HUES6 (cell line): Measurements from ENCODE around the gene COA5.

ENCODE experiments used
- H3K27ac ChIP-seq: 2 replicates; pipeline ENCODE4 v1.7.0; 2013; ENCODE audit warnings: low read depth, mild to moderate bottlenecking, low read length, inconsistent platforms
- H3K27me3 ChIP-seq: 2 replicates; pipeline ENCODE4 v1.6.1; 2013; ENCODE audit warnings: low read length; ENCODE audit not compliant: control insufficient read depth, insufficient read depth
- H3K36me3 ChIP-seq: 2 replicates; pipeline ENCODE4 v1.6.1; 2013; ENCODE audit warnings: low read length; ENCODE audit not compliant: control insufficient read depth, insufficient read depth
- H3K4me1 ChIP-seq: 2 replicates; pipeline ENCODE4 v1.6.1; 2013; ENCODE audit warnings: low read length; ENCODE audit not compliant: control insufficient read depth, insufficient read depth
- H3K4me3 ChIP-seq: 2 replicates; pipeline ENCODE4 v1.5.1; 2013; ENCODE audit warnings: low read depth, low read length
- H3K9ac ChIP-seq: one replicate; pipeline ENCODE4 v1.6.1; 2013; ENCODE audit warnings: mild to moderate bottlenecking, low read length
- H3K9me3 ChIP-seq: 2 replicates; pipeline ENCODE4 v1.6.1; 2013; ENCODE audit warnings: low read depth, low read length; ENCODE audit not compliant: control insufficient read depth, insufficient read depth

The COA5 gene

GRCh38 chr2:98561902-98562695 lies 46.2 kb downstream of the COA5 start:
- peaks cover 68% of the 10 kb centered on the region for H3K36me3 ChIP-seq
- H3K27ac ChIP-seq, result no peak overlapping the region
- no peak overlapping the region for H3K9ac ChIP-seq
- no peaks in the 10 kb centered on the region for H3K9me3 ChIP-seq
- no peaks in the 10 kb centered on the region for H3K27me3 ChIP-seq
- H3K4me1 ChIP-seq, result no peaks in the 10 kb centered on the region
- no peak overlapping the region for H3K4me3 ChIP-seq

- Histone ChIP-seq H3K4me1 (no peaks in the 10 kb centered on the region), H3K36me3 (peaks cover 67% of the 10 kb centered on the region), H3K9me3 (no peaks in the 10 kb centered on the region), H3K27ac (no peak overlapping the region), H3K4me3 (no peak overlapping the region), H3K27me3 (no peaks in the 10 kb centered on the region), H3K9ac (no peak overlapping the region)
Measured at GRCh38 chr2:98561018-98561417, 47.3 kb downstream of the COA5 start.

DNA sequence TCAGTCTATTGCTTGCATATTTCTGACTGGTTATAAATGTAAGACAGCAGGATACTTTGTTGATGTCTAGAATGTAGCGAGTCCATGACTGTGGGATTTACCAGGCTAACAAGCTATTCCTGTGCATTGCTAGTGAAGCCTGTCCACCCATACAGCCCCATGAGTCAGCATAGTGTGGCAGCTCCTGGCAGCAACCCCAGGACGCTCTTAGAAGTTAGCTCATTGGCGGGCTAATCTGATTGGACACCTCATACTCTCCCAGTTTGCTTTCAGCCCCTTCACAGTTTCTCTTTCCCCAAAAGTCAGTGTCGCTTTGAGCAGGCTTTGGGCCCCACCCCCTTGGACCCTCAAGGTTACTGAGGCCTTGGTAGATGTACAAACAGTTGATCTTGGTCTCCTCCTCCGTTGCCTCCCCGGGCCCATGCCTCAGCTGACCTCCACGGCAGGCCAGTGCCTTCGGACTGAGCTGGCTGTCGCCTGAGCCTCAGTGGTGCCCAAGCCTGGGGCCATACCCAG lies 48.0 kb downstream of the COA5 start:
- Histone ChIP-seq H3K36me3 (peaks cover 67% of the 10 kb centered on the region), H3K9ac (no peak overlapping the region), H3K9me3 (no peaks in the 10 kb centered on the region), H3K4me3 (no peak overlapping the region), H3K27me3 (no peaks in the 10 kb centered on the region), H3K27ac (no peak overlapping the region), H3K4me1 (no peaks in the 10 kb centered on the region)

- H3K27ac ChIP-seq, result no peak overlapping the region
- no peaks in the 10 kb centered on the region for H3K27me3 ChIP-seq
- H3K36me3 ChIP-seq, result peaks cover 67% of the 10 kb centered on the region
- H3K9ac ChIP-seq, result no peak overlapping the region
- no peaks in the 10 kb centered on the region for H3K9me3 ChIP-seq
- no peak overlapping the region for H3K4me3 ChIP-seq
- H3K4me1 ChIP-seq, result no peaks in the 10 kb centered on the region
Measured at GRCh38 chr2:98559581-98559980, 48.7 kb downstream of the COA5 start.

GRCh38 chr2:98558852-98559530 lies 49.3 kb downstream of the COA5 start:
- H3K36me3 ChIP-seq, result peaks cover 68% of the 10 kb centered on the region
- no peaks in the 10 kb centered on the region for H3K4me1 ChIP-seq
- no peaks in the 10 kb centered on the region for H3K27me3 ChIP-seq
- H3K9me3 ChIP-seq, result no peaks in the 10 kb centered on the region
- H3K27ac ChIP-seq, result no peak overlapping the region
- H3K9ac ChIP-seq, result no peak overlapping the region
- no peak overlapping the region for H3K4me3 ChIP-seq

DNA sequence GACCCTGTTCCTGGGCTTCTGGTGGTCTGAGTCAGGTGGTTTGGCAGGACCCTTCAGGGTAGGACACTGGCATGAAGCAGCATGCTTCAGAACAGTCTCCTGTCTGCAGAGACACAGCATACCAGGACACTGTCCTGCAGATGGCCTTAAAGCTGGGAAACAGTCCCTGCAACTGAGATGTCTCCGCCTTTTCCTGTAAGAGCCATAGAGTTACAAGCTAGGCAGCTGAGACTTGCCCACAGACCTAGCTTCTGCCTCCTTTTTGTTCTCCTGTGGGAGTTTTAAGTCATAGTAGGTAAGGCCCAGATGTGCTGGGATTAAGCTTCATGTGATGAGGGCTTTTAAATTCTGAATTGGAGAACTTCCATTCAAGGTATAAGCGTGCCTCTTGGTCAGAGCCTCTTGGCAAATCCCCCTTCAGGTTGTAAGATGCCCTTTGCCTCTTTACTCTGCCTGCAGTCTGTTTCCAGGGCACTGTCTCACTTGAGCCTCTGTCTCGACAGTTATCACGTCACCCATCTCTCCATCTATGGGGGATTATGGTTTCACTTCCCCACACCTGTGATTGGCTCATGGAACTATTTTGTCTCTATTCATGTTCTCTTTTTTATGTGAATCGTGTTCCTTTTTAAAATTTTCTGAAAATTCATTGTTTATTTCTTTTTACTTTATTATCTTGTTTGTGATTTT lies 51.8 kb downstream of the COA5 start:
- Histone ChIP-seq H3K27me3 (no peaks in the 10 kb centered on the region), H3K9me3 (no peaks in the 10 kb centered on the region), H3K36me3 (peaks cover 81% of the 10 kb centered on the region), H3K4me3 (no peak overlapping the region), H3K4me1 (no peaks in the 10 kb centered on the region), H3K9ac (no peak overlapping the region), H3K27ac (no peak overlapping the region)

DNA sequence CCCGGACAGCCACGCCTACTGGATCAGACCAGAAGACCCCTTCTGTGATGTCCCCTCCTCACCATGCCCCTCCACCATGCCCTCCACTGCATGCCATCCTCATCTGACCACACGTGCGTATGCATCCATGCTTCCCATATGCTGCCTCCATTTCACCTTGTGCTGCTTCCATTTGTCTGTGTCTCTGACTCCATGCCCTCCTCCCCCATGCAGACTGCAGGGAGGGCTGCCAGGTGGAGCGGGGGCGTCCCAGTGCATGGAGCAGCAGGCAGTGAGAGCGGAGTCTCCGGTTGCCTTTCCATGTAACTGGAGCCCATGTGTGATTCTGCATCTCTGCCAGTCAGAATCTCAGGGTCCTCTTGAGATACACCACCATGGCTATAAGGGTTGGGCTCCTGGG lies 52.6 kb downstream of the COA5 start:
- no peaks in the 10 kb centered on the region for H3K27me3 ChIP-seq
- no peaks in the 10 kb centered on the region for H3K4me1 ChIP-seq
- H3K9ac ChIP-seq, result no peak overlapping the region
- H3K36me3 ChIP-seq, result peaks cover 78% of the 10 kb centered on the region
- no peaks in the 10 kb centered on the region for H3K9me3 ChIP-seq
- H3K4me3 ChIP-seq, result no peak overlapping the region
- no peak overlapping the region for H3K27ac ChIP-seq

GRCh38 chr2:98554116-98554861 lies 54.0 kb downstream of the COA5 start:
- Histone ChIP-seq H3K4me3 (no peak overlapping the region), H3K27ac (no peak overlapping the region), H3K9ac (peak overlapping the region; percentile 24), H3K27me3 (no peaks in the 10 kb centered on the region), H3K9me3 (no peaks in the 10 kb centered on the region), H3K4me1 (no peaks in the 10 kb centered on the region), H3K36me3 (peaks cover 71% of the 10 kb centered on the region)

DNA sequence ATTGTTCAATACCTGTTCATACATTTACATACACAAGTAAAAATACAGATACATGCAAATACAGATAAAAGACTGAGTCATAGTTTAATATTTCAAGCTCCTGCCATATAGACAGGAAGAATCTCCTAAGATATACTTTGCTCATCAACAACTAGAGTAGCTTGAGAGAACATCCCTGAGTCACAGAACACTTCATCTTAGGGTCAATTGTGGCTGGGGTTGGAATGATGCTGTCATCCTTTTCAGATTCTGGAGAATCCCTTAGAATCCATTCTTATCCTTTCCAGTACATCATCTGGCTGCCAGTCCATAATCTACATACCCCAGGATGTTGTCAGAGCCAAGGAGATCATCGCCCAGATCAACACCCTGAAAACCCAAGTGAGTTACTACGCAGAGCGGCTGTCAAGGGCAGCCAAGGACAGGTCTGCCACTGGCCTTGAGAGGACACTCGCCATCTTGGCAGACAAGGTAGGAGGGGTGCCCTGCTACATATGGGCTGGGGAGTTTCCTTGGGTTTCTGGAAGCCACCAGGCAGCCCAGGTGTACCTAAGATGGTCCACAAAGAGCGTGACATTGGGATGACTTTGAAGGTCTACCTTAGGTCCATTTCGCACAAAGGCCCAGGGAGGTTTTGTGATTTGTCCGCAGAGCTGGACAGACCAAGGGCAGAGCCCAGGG lies 55.7 kb downstream of the COA5 start:
- H3K9ac ChIP-seq, result no peak overlapping the region
- H3K4me1 ChIP-seq, result no peaks in the 10 kb centered on the region
- H3K9me3 ChIP-seq, result no peaks in the 10 kb centered on the region
- no peaks in the 10 kb centered on the region for H3K27me3 ChIP-seq
- peaks cover 79% of the 10 kb centered on the region for H3K36me3 ChIP-seq
- no peak overlapping the region for H3K4me3 ChIP-seq
- H3K27ac ChIP-seq, result no peak overlapping the region

GRCh38 chr2:98551316-98551715 lies 57.0 kb downstream of the COA5 start:
- no peak overlapping the region for H3K27ac ChIP-seq
- no peaks in the 10 kb centered on the region for H3K9me3 ChIP-seq
- no peaks in the 10 kb centered on the region for H3K4me1 ChIP-seq
- H3K4me3 ChIP-seq, result no peak overlapping the region
- H3K9ac ChIP-seq, result no peak overlapping the region
- H3K27me3 ChIP-seq, result no peaks in the 10 kb centered on the region
- peaks cover 82% of the 10 kb centered on the region for H3K36me3 ChIP-seq
